Measurements from ENCODE around the gene PACS2. TPM values are rescaled to one million over a fixed set of nuclear protein-coding genes. Genes with fewer than 3 reads are reported as not detected.
A peak's percentile ranks its signal among the peaks of the same experiment; 100 is the strongest.
"Not testable (repeated sequence)": the region's sequence is repeated elsewhere in the genome, so short reads cannot be mapped to it uniquely, and the experiment has no call there.

PACS2 gene
- 42.6 and 47.7 TPM in 2 replicates for total RNA-seq (2012; rRNA removed)

DNA sequence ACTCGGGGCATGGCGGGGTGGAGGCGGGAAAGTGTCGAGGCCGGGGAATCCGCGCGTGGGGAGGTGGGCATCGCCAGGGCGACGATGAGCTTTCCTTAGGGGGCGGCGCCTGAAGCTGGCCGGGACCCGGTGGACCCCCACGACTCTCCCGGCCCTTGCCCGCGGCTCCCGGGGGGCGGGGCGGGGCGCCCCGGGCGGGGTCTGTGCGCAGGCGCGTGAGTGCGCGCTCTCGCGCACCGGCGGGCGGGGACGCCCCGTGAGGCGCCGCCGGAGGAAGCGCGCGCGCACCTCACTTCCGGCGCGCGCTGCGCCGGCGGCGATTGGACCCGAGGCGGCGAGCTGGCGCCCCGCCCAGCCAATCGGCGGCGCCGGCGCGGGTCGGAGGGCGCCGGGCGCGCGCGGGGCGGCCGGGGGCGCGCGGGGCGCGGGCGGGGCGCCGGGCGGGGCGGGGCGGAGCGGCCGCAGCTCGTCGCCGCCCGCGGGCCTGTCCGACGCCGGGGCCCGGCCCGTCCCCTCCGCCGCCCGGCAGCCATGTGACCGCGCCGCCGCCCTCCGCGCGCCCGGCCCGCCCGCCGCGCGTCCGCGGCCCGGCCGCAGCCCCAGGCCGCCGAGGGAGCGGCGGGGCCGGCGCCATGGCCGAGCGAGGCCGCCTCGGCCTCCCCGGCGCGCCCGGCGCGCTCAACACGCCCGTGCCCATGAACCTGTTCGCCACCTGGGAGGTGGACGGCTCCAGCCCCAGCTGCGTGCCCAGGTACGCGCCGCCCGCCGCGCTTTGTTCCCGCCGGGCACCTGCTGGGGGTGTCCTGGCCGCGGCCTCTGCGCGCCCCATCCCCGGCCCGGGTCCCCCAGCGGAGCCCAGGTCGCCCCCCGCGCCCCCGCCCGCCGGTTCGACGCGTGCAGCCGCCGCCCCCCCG lies at the start of gene PACS2:
PACS2 (plus strand) TSS at position 462 of the 914 bp plus-strand sequence; CDS start at position 633, 171 bp downstream.
- Histone ChIP-seq H3K4me1 (ENCODE audit: control insufficient read depth, insufficient read depth, low read length) (peaks cover 34% of the 10 kb centered on the region), H3K27me3 (ENCODE audit: control insufficient read depth, insufficient read depth, low read length) (no peaks in the 10 kb centered on the region), H3K36me3 (ENCODE audit: insufficient read depth, low read length) (no peaks in the 10 kb centered on the region), H3K9ac (ENCODE audit: low read depth, low read length) (peak within 1 kb of the TSS; percentile 72), H3K4me3 (ENCODE audit: low read length) (peak within 1 kb of the TSS; percentile 90), H3K4me2 (ENCODE audit: low read length) (peak within 1 kb of the TSS; percentile 96), H3K9me3 (replicated peaks; ENCODE audit: low read length) (no peaks in the 10 kb centered on the region)

GRCh38 chr14:105267820-105268548 lies 46.6 kb upstream of the PACS2 start:
- Histone ChIP-seq H3K36me3 (ENCODE audit: insufficient read depth, low read length) (peaks cover 3% of the 10 kb centered on the region), H3K27me3 (ENCODE audit: control insufficient read depth, insufficient read depth, low read length) (no peaks in the 10 kb centered on the region), H3K4me3 (ENCODE audit: low read length) (no peak overlapping the region), H3K4me2 (ENCODE audit: low read length) (no peak overlapping the region), H3K9ac (ENCODE audit: low read depth, low read length) (no peak overlapping the region), H3K4me1 (ENCODE audit: control insufficient read depth, insufficient read depth, low read length) (peaks cover 6% of the 10 kb centered on the region), H3K9me3 (replicated peaks; ENCODE audit: low read length) (no peaks in the 10 kb centered on the region)

GRCh38 chr14:105268736-105269354 lies 45.7 kb upstream of the PACS2 start:
- H3K4me3 ChIP-seq (ENCODE audit: low read length) = no peak overlapping the region
- H3K9ac ChIP-seq (ENCODE audit: low read depth, low read length) = no peak overlapping the region
- no peaks in the 10 kb centered on the region for H3K9me3 ChIP-seq (replicated peaks; ENCODE audit: low read length)
- H3K4me1 ChIP-seq (ENCODE audit: control insufficient read depth, insufficient read depth, low read length) = peaks cover 6% of the 10 kb centered on the region
- H3K4me2 ChIP-seq (ENCODE audit: low read length) = no peak overlapping the region
- no peaks in the 10 kb centered on the region for H3K27me3 ChIP-seq (ENCODE audit: control insufficient read depth, insufficient read depth, low read length)
- peaks cover 3% of the 10 kb centered on the region for H3K36me3 ChIP-seq (ENCODE audit: insufficient read depth, low read length)

- H3K4me3 ChIP-seq (ENCODE audit: low read length) = no peak overlapping the region
- H3K4me1 ChIP-seq (ENCODE audit: control insufficient read depth, insufficient read depth, low read length) = peaks cover 6% of the 10 kb centered on the region
- H3K27me3 ChIP-seq (ENCODE audit: control insufficient read depth, insufficient read depth, low read length) = no peaks in the 10 kb centered on the region
- no peak overlapping the region for H3K4me2 ChIP-seq (ENCODE audit: low read length)
- no peaks in the 10 kb centered on the region for H3K9me3 ChIP-seq (replicated peaks; ENCODE audit: low read length)
- H3K36me3 ChIP-seq (ENCODE audit: insufficient read depth, low read length) = peaks cover 3% of the 10 kb centered on the region
- no peak overlapping the region for H3K9ac ChIP-seq (ENCODE audit: low read depth, low read length)
Observed at GRCh38 chr14:105269405-105269804, 45.1 kb upstream of the PACS2 start.

GRCh38 chr14:105271224-105271890 lies 43.2 kb upstream of the PACS2 start:
- no peaks in the 10 kb centered on the region for H3K27me3 ChIP-seq (ENCODE audit: control insufficient read depth, insufficient read depth, low read length)
- H3K4me3 ChIP-seq (ENCODE audit: low read length) = no peak overlapping the region
- no peaks in the 10 kb centered on the region for H3K9me3 ChIP-seq (replicated peaks; ENCODE audit: low read length)
- H3K9ac ChIP-seq (ENCODE audit: low read depth, low read length) = no peak overlapping the region
- peaks cover 3% of the 10 kb centered on the region for H3K36me3 ChIP-seq (ENCODE audit: insufficient read depth, low read length)
- H3K4me1 ChIP-seq (ENCODE audit: control insufficient read depth, insufficient read depth, low read length) = peaks cover 10% of the 10 kb centered on the region
- no peak overlapping the region for H3K4me2 ChIP-seq (ENCODE audit: low read length)

DNA sequence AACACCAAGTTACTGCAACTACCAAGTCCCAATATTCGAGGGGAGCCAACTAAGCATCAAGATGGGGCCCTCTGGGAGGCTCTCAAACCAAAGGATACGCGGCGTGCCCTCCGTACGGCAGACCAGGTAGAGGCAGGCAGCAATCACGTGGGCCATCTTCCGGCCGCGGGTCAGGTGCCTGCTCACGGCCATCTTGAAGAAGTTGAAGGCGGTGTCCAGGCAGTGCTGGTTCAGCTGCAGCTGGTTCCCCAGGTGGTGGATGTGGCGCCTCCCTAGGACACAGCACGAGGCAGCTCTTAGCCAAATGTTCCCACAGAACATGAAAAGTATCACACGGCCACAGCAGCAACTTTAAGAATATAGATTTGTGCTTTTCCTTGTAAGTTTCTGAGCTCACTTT lies 41.9 kb upstream of the PACS2 start:
- no peak overlapping the region for H3K4me2 ChIP-seq (ENCODE audit: low read length)

GRCh38 chr14:105273062-105273461 lies 41.5 kb upstream of the PACS2 start:
- Histone ChIP-seq H3K27me3 (ENCODE audit: control insufficient read depth, insufficient read depth, low read length) (no peaks in the 10 kb centered on the region), H3K4me2 (ENCODE audit: low read length) (no peak overlapping the region), H3K9me3 (replicated peaks; ENCODE audit: low read length) (no peaks in the 10 kb centered on the region), H3K9ac (ENCODE audit: low read depth, low read length) (no peak overlapping the region), H3K36me3 (ENCODE audit: insufficient read depth, low read length) (no peaks in the 10 kb centered on the region), H3K4me3 (ENCODE audit: low read length) (no peak overlapping the region), H3K4me1 (ENCODE audit: control insufficient read depth, insufficient read depth, low read length) (peaks cover 8% of the 10 kb centered on the region)

More for the DNA sequence above, 41.9 kb upstream of the PACS2 start:
- Histone ChIP-seq H3K9me3 (replicated peaks; ENCODE audit: low read length) (no peaks in the 10 kb centered on the region), H3K27me3 (ENCODE audit: control insufficient read depth, insufficient read depth, low read length) (no peaks in the 10 kb centered on the region), H3K4me1 (ENCODE audit: control insufficient read depth, insufficient read depth, low read length) (peaks cover 10% of the 10 kb centered on the region), H3K36me3 (ENCODE audit: insufficient read depth, low read length) (no peaks in the 10 kb centered on the region), H3K9ac (ENCODE audit: low read depth, low read length) (no peak overlapping the region), H3K4me3 (ENCODE audit: low read length) (no peak overlapping the region)

- no peak overlapping the region for H3K4me2 ChIP-seq (ENCODE audit: low read length)
- H3K36me3 ChIP-seq (ENCODE audit: insufficient read depth, low read length) = no peaks in the 10 kb centered on the region
- H3K4me1 ChIP-seq (ENCODE audit: control insufficient read depth, insufficient read depth, low read length) = peaks cover 4% of the 10 kb centered on the region
- no peaks in the 10 kb centered on the region for H3K9me3 ChIP-seq (replicated peaks; ENCODE audit: low read length)
- H3K27me3 ChIP-seq (ENCODE audit: control insufficient read depth, insufficient read depth, low read length) = no peaks in the 10 kb centered on the region
- H3K9ac ChIP-seq (ENCODE audit: low read depth, low read length) = no peak overlapping the region
- no peak overlapping the region for H3K4me3 ChIP-seq (ENCODE audit: low read length)
Observed at GRCh38 chr14:105274637-105275036, 39.9 kb upstream of the PACS2 start.

GRCh38 chr14:105275267-105275946 lies 39.1 kb upstream of the PACS2 start:
- H3K4me3 ChIP-seq (ENCODE audit: low read length) = no peak overlapping the region
- peaks cover 4% of the 10 kb centered on the region for H3K4me1 ChIP-seq (ENCODE audit: control insufficient read depth, insufficient read depth, low read length)
- H3K9ac ChIP-seq (ENCODE audit: low read depth, low read length) = no peak overlapping the region
- no peaks in the 10 kb centered on the region for H3K27me3 ChIP-seq (ENCODE audit: control insufficient read depth, insufficient read depth, low read length)
- H3K9me3 ChIP-seq (replicated peaks; ENCODE audit: low read length) = no peaks in the 10 kb centered on the region
- H3K36me3 ChIP-seq (ENCODE audit: insufficient read depth, low read length) = peaks cover 2% of the 10 kb centered on the region
- no peak overlapping the region for H3K4me2 ChIP-seq (ENCODE audit: low read length)

DNA sequence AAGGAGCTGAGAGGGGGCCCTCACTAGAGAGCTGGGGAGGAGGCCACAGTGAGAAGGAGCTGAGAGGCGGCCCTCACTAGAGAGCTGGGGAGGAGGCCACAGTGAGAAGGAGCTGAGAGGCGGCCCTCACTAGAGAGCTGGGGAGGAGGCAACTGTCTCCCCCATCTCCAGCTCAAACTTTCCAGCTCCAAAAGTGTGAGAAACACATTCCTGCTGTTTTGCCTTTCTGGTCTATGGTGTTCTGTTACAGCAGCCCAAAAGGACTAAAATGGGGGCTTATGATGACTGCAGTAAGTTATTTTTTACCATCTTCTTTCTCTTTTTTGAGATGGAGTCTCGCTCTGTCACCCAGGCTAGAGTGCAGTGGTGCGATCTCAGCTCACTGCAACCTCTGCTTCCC lies 37.1 kb upstream of the PACS2 start:
- H3K9ac ChIP-seq (ENCODE audit: low read depth, low read length); H3K9me3 ChIP-seq (replicated peaks; ENCODE audit: low read length); H3K27me3 ChIP-seq (ENCODE audit: control insufficient read depth, insufficient read depth, low read length); H3K4me2 ChIP-seq (ENCODE audit: low read length); H3K4me1 ChIP-seq (ENCODE audit: control insufficient read depth, insufficient read depth, low read length); H3K36me3 ChIP-seq (ENCODE audit: insufficient read depth, low read length); H3K4me3 ChIP-seq (ENCODE audit: low read length): not testable (repeated sequence)
